ENCODE results near the gene ADAMTSL3. TPM values are rescaled to one million over a fixed set of nuclear protein-coding genes. Genes with fewer than 3 reads are reported as not detected.
"Not testable (repeated sequence)": the region's sequence is repeated elsewhere in the genome, so short reads cannot be mapped to it uniquely, and the experiment has no call there.

Gene ADAMTSL3
- total RNA-seq, 1 experiment from 2014 or later: 4.5 TPM

GRCh38 chr15:84063674-84064073 lies 409.8 kb downstream of the ADAMTSL3 start:
- in situ Hi-C loops (cut with HindIII; ENCODE audit: low pct_unique_long_range_greater_than_20kb, low sequenced_read_pairs): not testable (repeated sequence)

DNA sequence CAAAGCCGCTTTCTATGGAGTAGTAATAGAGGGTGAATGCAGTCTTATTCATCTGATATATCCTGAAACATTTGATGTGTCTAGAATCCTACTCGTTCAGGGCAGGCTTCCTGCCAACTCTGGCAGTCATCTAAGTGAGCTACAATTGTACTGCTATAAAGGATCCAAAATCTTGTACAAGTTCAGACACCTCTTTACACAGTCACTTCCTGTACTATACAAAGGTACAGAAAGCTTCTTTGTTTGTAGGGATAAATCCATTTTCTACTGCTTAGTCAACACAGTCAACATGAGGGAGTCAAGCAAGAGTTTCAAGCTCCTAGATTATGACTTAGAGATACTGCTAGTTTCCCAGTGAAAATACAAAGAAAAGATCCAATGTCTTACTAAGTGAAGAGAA lies 414.8 kb downstream of the ADAMTSL3 start:
- in situ Hi-C loops (cut with HindIII; ENCODE audit: low pct_unique_long_range_greater_than_20kb, low sequenced_read_pairs); DNase-seq (ENCODE audit: low read depth): not testable (repeated sequence)

More at GRCh38 chr15:84063674-84064073, 409.8 kb downstream of the ADAMTSL3 start:
- not testable (repeated sequence) for DNase-seq (ENCODE audit: low read depth)

DNA sequence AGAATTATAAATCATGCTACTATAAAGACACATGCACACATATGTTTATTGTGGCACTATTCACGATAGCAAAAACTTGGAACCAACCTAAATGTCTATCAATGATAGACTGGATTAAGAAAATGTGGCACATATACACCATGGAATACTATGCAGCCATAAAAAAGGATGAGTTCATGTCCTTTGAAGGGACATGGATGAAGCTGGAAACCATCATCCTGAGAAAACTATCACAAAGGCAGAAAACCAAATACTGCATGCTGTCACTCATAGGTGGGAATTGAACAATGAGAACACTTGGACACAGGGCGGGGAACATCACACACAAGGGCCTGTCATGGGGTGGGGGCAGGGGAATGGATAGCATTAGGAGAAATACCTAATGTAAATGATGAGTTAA lies 424.1 kb downstream of the ADAMTSL3 start:
- in situ Hi-C loops (cut with HindIII; ENCODE audit: low pct_unique_long_range_greater_than_20kb, low sequenced_read_pairs); DNase-seq (ENCODE audit: low read depth): not testable (repeated sequence)

GRCh38 chr15:84079325-84079884 lies 425.5 kb downstream of the ADAMTSL3 start:
- DNase-seq (ENCODE audit: low read depth); in situ Hi-C loops (cut with HindIII; ENCODE audit: low pct_unique_long_range_greater_than_20kb, low sequenced_read_pairs): not testable (repeated sequence)

DNA sequence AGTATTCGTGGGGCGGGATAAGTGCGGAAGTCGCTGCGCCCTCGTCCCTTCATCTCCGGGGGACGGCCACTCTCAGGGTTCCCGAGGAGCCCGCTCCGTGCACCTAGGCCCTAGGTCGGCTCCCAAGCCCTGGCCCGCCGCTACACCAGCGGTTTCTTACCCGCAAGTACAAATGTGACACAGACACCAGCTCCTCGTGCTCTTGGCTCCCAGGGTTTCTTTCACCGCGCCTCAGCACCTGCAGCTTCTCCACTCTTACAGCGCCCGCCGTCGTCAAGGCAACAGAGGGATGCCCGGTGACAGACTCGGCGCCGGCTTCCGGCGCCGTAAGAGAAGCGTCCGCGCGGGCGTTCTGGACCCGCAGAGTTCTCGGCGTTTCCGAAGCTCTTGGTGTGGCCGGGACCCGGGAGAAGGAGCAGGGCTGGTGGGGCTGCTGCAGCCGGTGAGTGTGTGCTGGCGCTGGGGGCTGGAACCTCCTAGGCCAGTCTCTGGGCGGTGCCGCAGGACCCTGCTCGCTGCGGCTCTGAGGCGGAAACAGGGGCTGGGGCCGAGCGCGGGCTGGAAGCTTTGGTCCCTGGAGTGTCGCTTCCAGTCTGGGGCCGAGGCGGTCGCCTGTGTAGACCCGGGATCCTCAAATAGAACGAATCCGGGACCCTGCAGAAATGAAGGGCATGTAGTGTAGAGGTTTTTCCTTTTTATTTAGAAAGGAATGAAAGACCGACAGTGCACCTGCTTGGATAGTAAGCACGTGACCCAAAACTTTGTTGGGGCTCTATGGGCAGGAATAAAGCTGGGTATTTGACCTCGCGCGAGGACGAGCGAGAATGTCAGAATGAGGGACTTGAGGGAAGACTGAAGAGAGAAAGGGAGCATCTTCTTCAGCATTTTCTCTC lies 426.2 kb downstream of the ADAMTSL3 start:
- DNase-seq (ENCODE audit: low read depth): no peak
- in situ Hi-C loops (cut with HindIII; ENCODE audit: low pct_unique_long_range_greater_than_20kb, low sequenced_read_pairs): no loop called here

DNA sequence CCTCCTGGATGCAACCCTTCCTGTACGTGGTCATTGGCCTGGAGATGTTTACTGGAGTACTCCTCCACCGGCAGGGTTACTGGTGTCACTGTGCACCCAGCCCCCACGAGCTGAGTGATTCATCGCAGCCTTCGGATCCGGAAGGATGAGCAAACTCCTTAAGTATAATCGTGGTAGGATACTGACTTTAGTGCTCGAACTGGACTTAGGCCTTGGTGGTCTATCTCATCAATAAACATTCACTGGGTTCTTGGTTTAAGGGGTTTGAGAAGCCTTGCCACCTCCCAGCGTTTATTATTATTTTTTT lies 426.8 kb downstream of the ADAMTSL3 start:
- in situ Hi-C loops (cut with HindIII; ENCODE audit: low pct_unique_long_range_greater_than_20kb, low sequenced_read_pairs): not testable (repeated sequence)
- peak; percentile 40 for DNase-seq (ENCODE audit: low read depth)

- peak; percentile 43 for DNase-seq (ENCODE audit: low read depth)
- in situ Hi-C loops (cut with HindIII; ENCODE audit: low pct_unique_long_range_greater_than_20kb, low sequenced_read_pairs): no loop called here
Measured at GRCh38 chr15:84081391-84082168, 427.7 kb downstream of the ADAMTSL3 start.

DNA sequence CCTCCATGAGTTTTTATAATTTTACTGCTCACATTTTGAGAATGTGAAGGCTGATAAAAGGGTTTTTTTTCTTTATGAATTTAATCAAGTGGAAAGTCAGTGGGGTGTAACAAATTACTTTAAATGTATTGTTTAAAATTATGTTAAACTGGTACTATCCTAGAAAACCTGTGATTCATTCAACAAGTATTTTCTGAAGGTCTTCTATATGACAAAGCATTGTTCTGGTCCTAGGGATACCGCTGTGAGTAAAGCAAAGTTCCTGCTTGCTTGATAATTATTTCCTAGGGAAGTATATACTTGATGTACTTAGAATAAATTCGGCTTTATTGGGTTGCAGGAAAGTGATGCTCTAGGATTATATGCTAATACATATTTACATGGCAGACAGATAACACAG lies 428.8 kb downstream of the ADAMTSL3 start:
- in situ Hi-C loops (cut with HindIII; ENCODE audit: low pct_unique_long_range_greater_than_20kb, low sequenced_read_pairs): no loop called here
- peak; percentile 22 for DNase-seq (ENCODE audit: low read depth)

- in situ Hi-C loops (cut with HindIII; ENCODE audit: low pct_unique_long_range_greater_than_20kb, low sequenced_read_pairs); DNase-seq (ENCODE audit: low read depth): not testable (repeated sequence)
Measured at GRCh38 chr15:84086071-84086470, 432.1 kb downstream of the ADAMTSL3 start.

Other genes starting within 250 kb of the ADAMTSL3 start
- 0.57 TPM in 1 of 2 replicates, not detected in the other for gene SH3GL3, start 206.8 kb upstream of the ADAMTSL3 start, total RNA-seq (2014; rRNA removed; shearing (Covaris generic); ENCODE audit: low replicate concordance)

Data from Caki2 (cell line).